ENCODE results near the gene NACAD. TPM values are rescaled to one million over a fixed set of nuclear protein-coding genes. Genes with fewer than 3 reads are reported as not detected.
"Not testable (repeated sequence)": the region's sequence is repeated elsewhere in the genome, so short reads cannot be mapped to it uniquely, and the experiment has no call there.

NACAD gene
- polyA plus RNA-seq, 6 donors from 2014 or later: not detected

DNA sequence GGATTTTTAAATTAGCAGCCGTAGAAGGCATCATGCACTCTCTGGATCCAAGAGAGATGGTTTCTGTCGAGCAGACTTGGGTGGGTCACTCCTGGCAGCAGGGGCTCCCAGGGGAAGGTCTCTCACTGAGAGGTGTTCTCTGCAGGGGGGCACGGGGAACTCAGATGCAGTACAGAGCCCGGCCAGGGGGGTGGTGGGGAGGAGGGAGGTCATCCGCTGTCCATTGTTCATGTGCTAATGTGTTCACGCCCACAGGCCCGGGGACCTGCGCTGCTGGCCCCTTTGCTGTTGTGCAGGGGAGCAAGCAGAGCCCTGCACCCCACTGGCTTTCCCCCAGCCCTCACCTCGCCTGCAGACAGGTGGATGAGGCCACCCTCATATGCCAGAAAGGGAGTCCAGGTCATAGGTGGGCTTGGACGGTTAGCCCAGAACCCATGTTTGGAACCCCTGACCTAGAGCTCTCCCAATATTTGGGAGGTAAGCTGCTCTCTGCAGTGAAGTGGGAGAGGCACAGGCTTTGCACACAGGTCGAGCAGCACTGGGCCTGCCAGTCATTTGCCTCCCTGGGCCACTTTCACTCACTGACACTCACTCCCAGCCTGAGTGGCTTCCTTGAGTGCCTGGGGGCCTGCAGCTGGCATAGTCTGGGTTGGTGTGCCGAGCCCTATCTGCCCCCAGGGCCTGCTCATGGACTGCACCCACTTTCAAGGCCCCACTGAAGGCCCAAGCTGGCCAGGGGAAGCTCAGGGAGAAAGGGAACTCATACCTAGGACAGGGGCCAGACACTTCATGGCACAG lies 35.3 kb upstream of the NACAD start:
- ATAC-seq (ENCODE audit: low read depth in 2 of 2): no peak
- Mint-ChIP-seq H3K9me3 (peaks cover 0 to 9% (median 0%) of the 10 kb centered on the region in 7 donors), H3K27ac (no peak overlapping the region), H3K4me1 (peaks cover 3 to 5% (median 4%) of the 10 kb centered on the region in 3 donors), H3K4me3 (peak overlapping the region in 1 of 8 donors; percentile 18), H3K36me3 (no peaks in the 10 kb centered on the region), H3K27me3 (peaks cover 0 to 6% (median 0%) of the 10 kb centered on the region in 3 donors)
- DNase-seq: no peak

DNA sequence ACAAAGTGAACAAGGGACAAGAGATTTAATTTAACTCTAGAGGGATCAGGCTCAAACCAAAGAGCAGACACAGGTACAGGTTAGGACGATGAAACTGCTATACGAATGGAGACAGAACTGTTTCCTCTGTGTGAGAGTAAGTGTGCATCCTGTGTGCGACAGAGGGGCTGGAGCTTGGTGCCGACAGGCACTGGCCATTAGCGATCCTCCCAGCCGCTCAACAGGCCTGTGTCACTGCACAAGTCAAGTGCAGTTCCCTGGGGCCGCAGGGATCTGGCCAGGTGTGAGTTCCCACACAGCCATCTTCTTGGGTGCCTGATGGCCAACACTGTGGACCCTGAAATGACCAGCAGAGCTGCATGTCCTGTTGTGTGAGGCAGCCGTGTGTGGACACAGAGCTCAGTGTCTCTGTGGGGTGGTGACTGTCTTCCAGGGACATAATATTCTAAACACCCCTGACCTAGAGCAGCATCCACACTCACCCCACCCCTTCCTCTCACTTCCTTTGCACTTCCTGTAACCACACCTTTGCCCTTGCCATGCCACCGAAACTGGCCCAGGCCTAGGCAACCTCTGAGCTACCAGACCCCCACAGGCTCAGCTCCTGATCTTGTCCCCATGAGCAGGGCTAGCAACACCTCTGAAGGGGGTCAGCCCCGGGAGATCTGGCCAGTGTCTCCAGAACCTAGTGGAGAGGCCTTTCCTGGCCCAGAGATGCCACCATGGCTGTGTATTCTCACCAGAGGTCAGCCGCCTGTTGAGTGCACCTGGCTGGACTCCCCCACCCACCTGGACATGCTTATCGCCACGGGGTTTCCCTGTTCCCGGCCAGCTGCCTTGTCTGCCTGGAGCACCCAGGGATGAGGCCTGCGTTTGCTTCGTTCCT lies 34.4 kb upstream of the NACAD start:
- Mint-ChIP-seq H3K27ac (peak overlapping the region in 3 of 6 donors; percentile 56 to 82 (median 73)), H3K9me3 (peaks cover 0 to 9% (median 0%) of the 10 kb centered on the region in 7 donors), H3K36me3 (no peaks in the 10 kb centered on the region), H3K4me1 (peaks cover 3 to 5% (median 4%) of the 10 kb centered on the region in 3 donors), H3K4me3 (peak overlapping the region in 1 of 8 donors; percentile 18), H3K27me3 (peaks cover 0 to 10% (median 7%) of the 10 kb centered on the region in 3 donors)
- ATAC-seq (ENCODE audit: low read depth in 2 of 2) (no peak), DNase-seq (no peak)

DNA sequence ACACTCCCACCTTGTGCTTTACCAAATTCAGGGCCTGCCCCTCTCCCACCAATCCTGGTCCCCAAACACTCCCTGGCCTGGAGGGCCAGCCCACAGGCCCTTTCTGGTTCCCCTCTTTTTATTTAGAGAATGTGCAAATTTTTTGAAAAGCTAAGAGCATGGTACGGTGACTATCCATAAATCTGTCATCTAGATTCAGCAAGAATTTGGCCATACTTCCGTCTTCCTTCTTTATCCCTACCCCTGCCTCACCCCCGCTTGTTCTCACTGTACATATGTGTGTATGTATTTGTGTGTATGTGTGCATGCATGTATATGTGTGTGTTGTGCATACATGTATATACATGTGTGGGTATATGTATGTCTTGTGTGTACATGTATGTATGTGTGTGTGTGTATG lies 30.8 kb upstream of the NACAD start:
- Mint-ChIP-seq H3K27ac (peak overlapping the region in 2 of 6 donors; percentile 44 to 51), H3K9me3 (peaks cover 0 to 9% (median 0%) of the 10 kb centered on the region in 7 donors), H3K27me3 (peaks cover 10 to 20% (median 12%) of the 10 kb centered on the region in 3 donors), H3K36me3 (no peaks in the 10 kb centered on the region), H3K4me1 (peaks cover 3 to 5% (median 4%) of the 10 kb centered on the region in 3 donors), H3K4me3 (no peak overlapping the region)
- ATAC-seq (ENCODE audit: low read depth in 2 of 2) (no peak), DNase-seq (no peak)

DNA sequence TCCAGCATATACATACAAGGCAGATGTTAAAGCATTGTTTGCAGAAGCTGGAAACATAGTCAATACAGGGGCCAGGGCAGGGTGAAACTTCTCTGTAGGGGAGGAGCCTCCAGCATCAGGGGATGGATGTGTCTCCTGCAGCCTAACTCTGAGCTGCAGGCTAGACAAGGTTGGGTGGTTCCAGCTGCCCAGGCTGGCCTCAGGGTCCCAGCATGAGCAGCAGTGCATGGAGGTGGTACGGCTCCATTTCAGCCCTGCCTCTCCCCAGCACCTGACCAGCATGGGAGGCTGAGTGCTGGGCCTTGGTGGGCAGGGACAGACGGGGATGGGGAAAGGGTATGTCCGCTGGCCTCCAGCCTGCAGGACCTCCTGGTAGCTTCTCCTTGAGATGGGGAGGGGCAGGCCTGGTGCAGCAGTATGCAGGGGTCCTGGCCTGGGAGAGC lies 30.1 kb upstream of the NACAD start:
- Mint-ChIP-seq H3K4me1 (peaks cover 3 to 5% (median 4%) of the 10 kb centered on the region in 3 donors), H3K9me3 (peaks cover 0 to 9% (median 0%) of the 10 kb centered on the region in 7 donors), H3K36me3 (no peaks in the 10 kb centered on the region), H3K27me3 (peaks cover 10 to 26% (median 12%) of the 10 kb centered on the region in 3 donors), H3K4me3 (no peak overlapping the region), H3K27ac (peak overlapping the region in 1 of 6 donors; percentile 51)
- ATAC-seq (ENCODE audit: low read depth in 2 of 2) (peak in 1 of 2 donors; percentile 41), DNase-seq (no peak)

DNA sequence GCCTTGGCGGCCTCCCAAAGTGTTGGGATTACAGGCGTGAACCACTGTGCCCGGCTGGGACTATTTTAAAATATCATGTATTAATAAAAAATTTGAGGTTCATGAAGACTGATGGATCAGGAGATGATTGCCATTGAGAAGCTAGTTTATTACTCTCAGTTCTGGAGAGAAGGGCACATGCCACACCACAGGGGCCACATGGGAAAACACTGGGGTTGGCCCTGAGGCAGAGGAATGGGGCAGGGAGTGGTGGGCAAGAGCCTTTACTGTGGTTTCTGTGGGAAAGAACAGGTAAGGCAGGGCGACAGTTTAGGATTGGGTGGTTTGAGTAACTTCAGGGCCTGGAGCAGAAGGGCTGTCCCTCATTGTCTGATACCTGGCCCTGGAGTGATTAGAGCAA lies 29.5 kb upstream of the NACAD start:
- Mint-ChIP-seq H3K4me1 (peaks cover under 1 to 2% (median 2%) of the 10 kb centered on the region in 3 donors), H3K27me3 (peaks cover 10 to 26% (median 12%) of the 10 kb centered on the region in 3 donors), H3K27ac (peak overlapping the region in 2 of 6 donors; percentile 9 to 35), H3K4me3 (no peak overlapping the region), H3K36me3 (no peaks in the 10 kb centered on the region), H3K9me3 (peaks cover 0 to 9% (median 0%) of the 10 kb centered on the region in 7 donors)
- DNase-seq (no peak), ATAC-seq (ENCODE audit: low read depth in 2 of 2) (no peak)

DNA sequence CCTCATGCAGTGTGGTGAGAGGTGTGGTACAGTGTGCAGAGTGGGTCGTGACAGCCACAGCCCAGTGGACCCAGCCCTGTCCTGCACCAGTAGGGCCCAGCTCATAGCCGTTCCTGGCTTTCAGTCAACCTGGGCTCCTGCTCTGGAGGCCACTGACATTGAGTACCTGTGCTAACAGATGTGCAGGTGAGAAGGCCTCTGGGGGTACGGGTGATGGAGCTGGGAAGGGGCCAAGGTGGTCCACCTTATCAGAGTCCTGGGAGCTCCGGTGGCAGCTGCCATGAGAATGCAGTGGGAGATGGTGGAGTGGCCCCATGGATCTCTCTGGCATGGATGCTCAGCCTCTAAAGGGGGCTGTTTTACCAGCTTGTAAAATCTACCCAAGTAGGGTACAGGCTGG lies 28.8 kb upstream of the NACAD start:
- DNase-seq (no peak), ATAC-seq (ENCODE audit: low read depth in 2 of 2) (no peak)
- Mint-ChIP-seq H3K36me3 (no peaks in the 10 kb centered on the region), H3K27ac (peak overlapping the region in 1 of 6 donors; percentile 10), H3K27me3 (peaks cover 10 to 26% (median 12%) of the 10 kb centered on the region in 3 donors), H3K4me3 (no peak overlapping the region), H3K4me1 (peaks cover 0 to 4% (median 0%) of the 10 kb centered on the region in 3 donors), H3K9me3 (peaks cover 0 to 9% (median 0%) of the 10 kb centered on the region in 7 donors)

DNA sequence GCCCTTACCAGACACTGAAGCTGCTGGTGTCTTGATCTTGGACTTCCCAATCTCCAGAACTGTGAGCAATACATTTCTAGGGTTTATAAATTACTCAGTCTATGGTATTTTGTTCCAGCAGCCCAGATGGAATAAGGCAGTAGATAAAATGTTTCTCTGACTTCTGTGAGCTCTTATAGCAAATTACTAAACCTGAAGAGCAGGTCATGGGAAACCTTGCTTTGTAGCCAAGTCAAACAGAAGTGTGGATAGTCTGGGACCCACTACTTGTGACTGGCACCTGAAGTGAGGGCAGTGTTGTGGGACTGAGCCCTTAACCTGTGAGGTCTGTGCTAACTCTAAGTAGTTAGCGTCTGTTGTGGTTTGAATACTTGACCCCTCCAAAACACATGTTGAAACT lies 27.3 kb upstream of the NACAD start:
- DNase-seq (no peak), ATAC-seq (ENCODE audit: low read depth in 2 of 2) (no peak)
- Mint-ChIP-seq H3K4me3 (peak overlapping the region in 1 of 8 donors; percentile 52), H3K9me3 (peaks cover 0 to 1% (median 0%) of the 10 kb centered on the region in 7 donors), H3K36me3 (peaks cover 0 to 8% of the 10 kb centered on the region in 2 donors), H3K27ac (no peak overlapping the region), H3K4me1 (peaks cover 10 to 18% (median 11%) of the 10 kb centered on the region in 3 donors), H3K27me3 (peaks cover 10 to 26% (median 12%) of the 10 kb centered on the region in 3 donors)

DNA sequence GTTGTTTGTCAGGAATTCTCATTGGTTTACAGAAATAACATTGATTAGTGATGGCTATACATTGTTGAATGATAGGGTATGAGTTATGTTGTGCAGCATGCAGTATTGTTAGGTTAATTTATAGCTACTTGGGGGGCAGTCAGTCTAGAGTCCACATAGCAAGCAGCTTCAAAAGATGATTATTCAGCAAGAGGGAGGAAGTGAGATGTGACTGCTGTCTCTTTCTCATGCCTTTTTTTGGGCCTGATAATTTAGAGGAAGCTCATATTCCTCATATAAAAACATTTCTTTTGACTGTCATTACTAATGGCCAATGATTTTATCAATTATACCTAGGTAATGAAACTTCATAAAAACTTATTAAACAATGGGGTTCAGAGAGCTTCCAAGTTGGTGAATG lies 26.2 kb upstream of the NACAD start:
- peaks cover 14 to 29% (median 21%) of the 10 kb centered on the region in 3 donors for H3K4me1 Mint-ChIP-seq
- H3K27me3 Mint-ChIP-seq: peaks cover 8 to 26% (median 12%) of the 10 kb centered on the region in 3 donors
- ATAC-seq (ENCODE audit: low read depth in 2 of 2): no peak
- H3K9me3 Mint-ChIP-seq: no peaks in the 10 kb centered on the region
- peak overlapping the region in 1 of 8 donors; percentile 30 for H3K4me3 Mint-ChIP-seq
- no peak overlapping the region for H3K27ac Mint-ChIP-seq
- DNase-seq: no peak
- H3K36me3 Mint-ChIP-seq: peaks cover 0 to 8% of the 10 kb centered on the region in 2 donors

DNA sequence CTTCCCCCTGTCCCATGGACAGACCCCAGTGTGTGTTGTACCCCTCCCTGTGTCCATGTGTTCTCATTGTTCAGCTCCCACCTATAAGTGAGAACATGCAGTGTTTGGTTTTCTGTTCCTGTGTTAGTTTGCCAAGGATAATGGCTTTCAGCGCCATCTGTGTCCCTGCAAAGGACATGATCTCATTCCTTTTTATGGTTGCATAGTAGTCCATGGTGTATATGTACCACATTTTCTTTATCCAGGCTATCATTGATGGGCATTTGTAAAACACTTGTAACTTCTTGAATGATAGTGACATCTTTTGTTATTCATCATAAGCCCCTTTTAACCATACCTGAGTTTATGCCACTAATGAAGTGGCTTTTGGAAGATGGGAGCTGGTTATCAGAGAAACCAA lies 25.5 kb upstream of the NACAD start:
- H3K27me3 Mint-ChIP-seq: peaks cover 3 to 26% (median 12%) of the 10 kb centered on the region in 3 donors
- H3K4me1 Mint-ChIP-seq: peaks cover 15 to 30% (median 22%) of the 10 kb centered on the region in 3 donors
- DNase-seq; ATAC-seq (ENCODE audit: low read depth in 2 of 2); H3K4me3 Mint-ChIP-seq; H3K36me3 Mint-ChIP-seq; H3K9me3 Mint-ChIP-seq: not testable (repeated sequence)
- H3K27ac Mint-ChIP-seq: peak overlapping the region in 3 of 6 donors; percentile 60 to 74 (median 67)

DNA sequence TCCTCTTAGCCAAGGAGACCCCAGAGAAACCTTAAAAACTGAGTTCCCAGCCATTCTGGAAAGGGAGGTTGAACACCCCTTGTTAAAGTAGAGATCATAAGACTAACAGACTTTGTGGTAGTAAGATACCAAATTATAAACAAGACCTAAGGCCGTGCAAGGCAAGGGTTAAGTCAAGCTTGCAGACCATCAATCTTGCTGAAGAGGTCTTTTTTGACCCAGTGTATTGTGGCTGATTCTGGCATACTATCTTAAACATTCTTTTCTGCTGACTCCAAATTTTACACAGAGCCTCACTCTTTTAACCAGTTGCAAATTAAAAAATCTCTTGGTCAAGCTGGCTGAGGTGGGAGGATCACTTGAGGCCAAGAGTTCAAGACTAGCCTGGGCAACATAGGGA lies 23.9 kb upstream of the NACAD start:
- Mint-ChIP-seq H3K9me3 (no peaks in the 10 kb centered on the region), H3K27ac (peak overlapping the region; percentile 51 to 100 (median 100)), H3K4me1 (peaks cover 20 to 44% (median 29%) of the 10 kb centered on the region in 3 donors), H3K4me3 (peak overlapping the region; percentile 42 to 99 (median 98)), H3K36me3 (peaks cover 0 to 8% of the 10 kb centered on the region in 2 donors), H3K27me3 (peaks cover 0 to 17% (median 11%) of the 10 kb centered on the region in 3 donors)
- DNase-seq (no peak), ATAC-seq (ENCODE audit: low read depth in 2 of 2) (no peak)

DNA sequence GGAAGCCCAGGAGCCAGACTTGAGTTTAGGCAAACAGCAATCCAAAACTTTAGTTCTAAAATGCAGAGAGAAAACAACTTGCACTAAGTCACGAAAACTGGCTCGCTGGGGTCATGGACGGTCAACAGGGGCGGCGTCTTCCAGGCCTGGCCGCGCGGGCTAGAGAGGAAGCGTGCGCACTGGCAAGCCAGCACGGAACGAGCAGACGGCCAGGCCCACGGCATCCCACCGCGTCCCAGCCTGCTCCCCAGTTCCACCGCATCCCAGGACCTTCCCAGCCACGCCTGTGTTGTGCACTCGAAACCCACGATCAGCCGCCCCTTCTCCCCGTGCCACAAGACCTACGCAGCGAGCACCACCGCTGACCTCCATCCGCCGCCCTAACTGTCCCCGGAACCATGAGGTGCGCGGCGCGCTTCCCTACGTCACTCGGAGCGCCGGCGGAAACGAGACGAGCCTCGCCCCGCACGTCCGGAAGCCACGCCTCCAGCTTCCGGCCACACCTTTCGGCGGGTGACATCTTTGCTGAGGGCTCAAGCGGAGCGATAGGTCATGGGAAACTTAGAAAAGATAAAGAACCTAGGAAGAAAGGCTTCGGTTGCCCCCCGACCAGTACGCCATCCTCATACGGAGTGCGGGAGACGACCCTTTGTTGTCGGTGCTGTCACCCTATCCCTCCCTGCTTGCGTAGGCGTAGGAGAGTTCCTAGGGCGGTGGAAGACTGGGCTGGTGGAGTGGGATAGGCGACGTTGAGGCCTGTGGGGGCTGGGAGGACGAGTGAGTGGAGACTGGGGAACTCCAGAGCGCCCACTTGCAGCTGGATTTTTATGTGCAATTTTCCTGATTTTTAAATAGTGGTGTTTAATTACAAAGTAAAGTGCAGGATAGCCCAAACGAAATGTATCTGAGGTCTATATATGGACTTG lies 22.8 kb upstream of the NACAD start, which contains the start of gene TBRG4:
TSS of gene TBRG4 (minus strand) at position 400 of the 926 bp plus-strand sequence. CDS start 2,460 bp downstream, outside the sequence.
- Mint-ChIP-seq H3K27me3 (peaks cover 0 to 9% (median under 1%) of the 10 kb centered on the region in 3 donors), H3K36me3 (peaks cover 0 to 8% of the 10 kb centered on the region in 2 donors), H3K27ac (peak within 1 kb of the TSS; percentile 99 to 100 (median 100)), H3K4me3 (peak within 1 kb of the TSS; percentile 90 to 99 (median 98)), H3K4me1 (peaks cover 20 to 51% (median 31%) of the 10 kb centered on the region in 3 donors), H3K9me3 (no peaks in the 10 kb centered on the region)
- DNase-seq (peak; percentile 94), ATAC-seq (ENCODE audit: low read depth in 2 of 2) (peak; percentile 94)

DNA sequence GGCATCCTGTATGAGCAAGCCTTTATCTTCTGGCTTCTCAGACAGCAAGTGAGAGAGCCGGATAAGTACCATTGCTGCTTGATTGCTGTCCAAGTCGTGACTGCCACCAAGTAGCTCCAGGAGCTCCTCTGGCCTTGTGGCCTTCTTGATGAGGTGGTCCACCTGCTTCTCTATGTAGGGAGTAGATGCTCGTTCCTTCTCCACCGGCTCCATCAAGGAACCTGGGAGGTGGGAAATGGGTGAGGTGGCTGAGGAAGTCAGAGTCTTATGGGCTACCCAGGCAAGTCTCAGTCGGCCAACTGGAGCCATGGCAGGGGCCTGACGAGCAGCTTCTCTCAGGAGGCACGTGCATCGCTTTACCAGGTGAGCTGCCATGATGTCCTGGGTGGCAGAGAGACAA lies 20.1 kb upstream of the NACAD start:
- peak overlapping the region in 2 of 6 donors; percentile 10 to 79 for H3K27ac Mint-ChIP-seq

More for the DNA sequence above, 20.1 kb upstream of the NACAD start:
- H3K36me3 Mint-ChIP-seq: peaks cover 0 to 8% of the 10 kb centered on the region in 2 donors
- peak overlapping the region in 2 of 8 donors; percentile 10 to 53 for H3K4me3 Mint-ChIP-seq
- no peaks in the 10 kb centered on the region for H3K27me3 Mint-ChIP-seq
- DNase-seq: no peak
- no peak for ATAC-seq (ENCODE audit: low read depth in 2 of 2)
- H3K4me1 Mint-ChIP-seq: peaks cover 20 to 55% (median 31%) of the 10 kb centered on the region in 3 donors
- no peaks in the 10 kb centered on the region for H3K9me3 Mint-ChIP-seq
